KOPT-K1 (cell line): ENCODE results near the gene VKORC1.
"Not testable (repeated sequence)": the region's sequence is repeated elsewhere in the genome, so short reads cannot be mapped to it uniquely, and the experiment has no call there.

Experiments
- H3K27ac ChIP-seq: fragments of 200-600 bp; sonication (generic); 2 replicates; pipeline ENCODE4 v1.5.1; 2016; ENCODE audit warnings: antibody characterized with exemption, mild to moderate bottlenecking, low read depth, low read length; ENCODE audit not compliant: poor library complexity, severe bottlenecking
- H3K36me3 ChIP-seq: fragments of 200-600 bp; sonication (generic); 2 replicates; pipeline ENCODE4 v1.5.1; 2017; ENCODE audit warnings: antibody characterized with exemption, mild to moderate bottlenecking, low read length, moderate library complexity; ENCODE audit not compliant: insufficient read depth
- H3K9me3 ChIP-seq: fragments of 200-600 bp; sonication (generic); 2 replicates; pipeline ENCODE4 v1.5.1; 2017; ENCODE audit warnings: antibody characterized with exemption, low read length, mild to moderate bottlenecking; ENCODE audit not compliant: insufficient read depth, poor library complexity, severe bottlenecking

Gene VKORC1

DNA sequence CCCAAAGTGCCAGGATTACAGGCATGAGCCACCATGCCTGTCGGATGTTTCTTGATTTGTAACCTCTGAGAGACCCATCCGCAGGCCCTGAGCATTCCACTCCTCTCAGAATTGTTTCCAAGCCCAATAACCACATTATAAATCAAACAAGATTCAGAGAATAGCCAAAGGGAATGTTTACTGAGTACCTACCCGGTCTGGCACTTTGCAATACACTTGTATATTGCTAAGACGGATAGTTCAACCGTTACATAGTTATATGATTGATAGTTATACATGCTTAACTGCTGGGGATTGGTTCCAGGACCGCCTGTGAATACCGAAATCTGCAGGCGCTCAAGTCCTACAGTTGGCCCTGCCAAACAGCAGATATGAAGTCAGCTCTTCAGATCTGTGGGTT, 19.9 kb upstream of the VKORC1 start:
- no peak overlapping the region for H3K27ac ChIP-seq
- H3K9me3 ChIP-seq = no peaks in the 10 kb centered on the region
- H3K36me3 ChIP-seq = peaks cover 51% of the 10 kb centered on the region

DNA sequence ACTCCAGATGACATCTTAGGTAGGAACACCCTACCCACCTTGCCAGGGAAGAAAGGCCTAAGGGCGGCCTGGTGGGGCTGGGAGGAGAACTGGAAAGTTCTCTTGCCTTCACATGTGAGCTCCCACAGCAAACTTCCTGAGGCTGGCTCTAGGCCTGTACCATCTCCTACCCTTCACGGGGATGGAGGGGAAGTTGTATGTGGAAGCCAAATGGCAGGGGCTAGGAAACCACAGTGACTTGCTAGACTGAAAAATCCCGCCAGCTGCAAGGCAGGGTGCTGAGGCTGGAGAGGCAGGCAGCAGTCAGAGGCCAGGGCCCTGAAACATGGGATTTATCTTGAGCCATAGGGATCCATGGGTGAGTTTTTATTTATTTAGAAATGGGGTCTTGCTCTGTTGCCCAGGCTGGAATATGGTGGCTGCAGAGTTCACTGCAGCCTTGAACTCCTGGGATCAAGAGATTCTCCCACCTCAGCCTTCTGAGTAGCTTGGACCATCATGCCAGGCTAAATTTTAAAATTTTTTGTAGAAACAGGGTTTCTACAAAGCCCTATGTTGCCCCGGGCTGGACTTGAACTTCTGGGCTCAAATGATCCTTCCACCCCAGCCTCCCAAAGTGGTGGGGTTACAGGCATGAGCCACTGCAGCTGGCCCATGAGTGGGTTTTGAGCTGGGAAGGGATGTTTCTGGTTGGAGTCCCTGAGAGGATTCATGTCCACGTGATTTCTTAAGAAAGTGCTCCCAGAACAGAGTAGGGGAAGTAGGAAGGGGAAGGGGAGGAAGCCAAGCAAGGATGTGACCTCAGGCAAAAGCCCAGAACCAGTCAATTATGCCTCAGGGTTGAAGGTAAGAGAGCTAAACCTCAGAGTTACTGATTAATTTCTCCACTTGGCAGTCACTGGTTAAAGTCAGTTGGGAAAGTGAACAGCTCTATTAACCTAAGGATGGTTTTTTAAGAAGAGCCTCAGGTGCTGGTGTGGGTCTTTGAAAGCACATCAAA, 18.8 kb upstream of the VKORC1 start:
- no peak overlapping the region for H3K27ac ChIP-seq
- no peaks in the 10 kb centered on the region for H3K9me3 ChIP-seq
- H3K36me3 ChIP-seq = peaks cover 41% of the 10 kb centered on the region

DNA sequence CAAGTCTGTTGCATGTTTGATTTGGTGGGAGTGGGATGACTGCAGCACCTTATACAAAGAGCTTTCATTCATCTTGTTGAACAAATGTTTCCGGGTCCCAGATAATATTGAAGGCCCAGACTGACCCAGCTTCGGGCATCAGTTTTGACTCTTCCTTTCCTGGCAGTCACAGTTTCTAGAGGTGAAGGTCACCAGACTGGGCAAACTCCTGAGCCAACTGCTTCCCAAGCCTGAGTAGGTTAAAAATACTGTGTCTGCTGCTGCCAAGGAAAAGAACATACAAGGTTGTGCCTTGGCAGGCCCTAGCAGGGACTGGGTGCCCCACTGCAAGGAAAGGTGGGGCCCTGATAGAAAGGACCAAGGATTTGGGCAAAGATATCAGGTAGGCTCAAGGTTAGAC, 18.1 kb upstream of the VKORC1 start:
- Histone ChIP-seq H3K36me3 (peaks cover 39% of the 10 kb centered on the region), H3K9me3 (no peaks in the 10 kb centered on the region), H3K27ac (no peak overlapping the region)

DNA sequence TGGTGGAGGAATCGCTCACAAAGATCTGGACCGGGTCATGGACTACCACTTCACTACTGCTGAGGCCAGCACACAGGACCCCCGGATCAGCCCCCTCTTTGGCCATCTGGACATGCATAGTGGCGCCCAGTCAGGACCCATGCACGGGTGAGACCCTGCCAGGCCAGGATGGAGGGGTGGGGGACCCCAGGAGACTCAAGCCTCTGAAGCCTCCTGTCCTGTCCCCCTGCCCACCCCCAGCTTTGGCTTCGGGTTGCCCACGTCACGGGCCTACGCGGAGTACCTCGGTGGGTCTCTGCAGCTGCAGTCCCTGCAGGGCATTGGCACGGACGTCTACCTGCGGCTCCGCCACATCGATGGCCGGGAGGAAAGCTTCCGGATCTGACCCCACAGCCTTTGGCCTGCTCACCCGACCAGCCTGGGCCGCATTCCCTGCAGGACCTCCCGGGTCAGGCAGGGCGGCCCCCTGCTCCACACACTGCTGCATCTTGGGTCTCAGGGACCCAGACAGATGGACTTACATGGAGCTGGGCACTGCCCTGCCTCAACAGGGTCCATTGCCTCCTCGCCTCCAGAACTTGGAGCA, 17.4 kb upstream of the VKORC1 start:
- no peak overlapping the region for H3K27ac ChIP-seq
- no peaks in the 10 kb centered on the region for H3K9me3 ChIP-seq
- H3K36me3 ChIP-seq = peaks cover 39% of the 10 kb centered on the region

DNA sequence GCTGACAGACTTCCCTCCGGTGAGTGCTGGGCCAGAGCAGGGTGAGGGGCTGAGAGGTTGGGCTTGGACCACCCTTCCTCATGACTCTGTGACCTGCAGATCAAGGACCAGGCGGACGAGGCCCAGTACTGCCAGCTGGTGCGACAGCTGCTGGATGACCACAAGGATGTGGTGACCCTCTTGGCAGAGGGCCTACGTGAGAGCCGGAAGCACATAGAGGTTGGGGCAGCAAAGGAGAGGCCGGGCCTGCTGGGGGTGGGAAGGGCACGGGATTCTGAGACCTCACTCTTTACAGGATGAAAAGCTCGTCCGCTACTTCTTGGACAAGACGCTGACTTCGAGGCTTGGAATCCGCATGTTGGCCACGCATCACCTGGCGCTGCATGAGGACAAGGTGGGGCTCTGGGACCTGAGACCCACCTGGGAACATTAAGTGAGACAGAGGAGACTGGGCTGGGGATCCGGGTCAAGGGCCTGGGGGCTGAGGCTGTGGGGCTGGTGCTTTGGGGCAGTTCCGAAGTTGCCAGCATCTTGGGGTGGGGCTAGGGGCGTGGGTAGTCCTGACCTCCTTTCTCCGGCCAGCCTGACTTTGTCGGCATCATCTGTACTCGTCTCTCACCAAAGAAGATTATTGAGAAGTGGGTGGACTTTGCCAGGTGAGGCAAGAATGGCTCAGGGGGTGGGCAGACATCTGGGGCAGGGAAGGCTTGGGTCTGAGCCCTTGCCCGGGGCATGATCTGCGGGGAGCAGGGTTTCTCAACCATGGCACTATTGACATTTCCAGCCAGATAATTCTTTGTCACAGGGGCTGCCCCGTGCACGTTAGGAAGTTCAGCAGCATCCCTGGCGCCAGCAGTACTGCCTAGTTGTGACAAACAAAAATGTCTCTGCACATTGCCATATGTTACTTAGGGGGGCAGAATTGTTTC, 15.8 kb upstream of the VKORC1 start:
- Histone ChIP-seq H3K36me3 (peaks cover 39% of the 10 kb centered on the region), H3K27ac (no peak overlapping the region), H3K9me3 (no peaks in the 10 kb centered on the region)

DNA sequence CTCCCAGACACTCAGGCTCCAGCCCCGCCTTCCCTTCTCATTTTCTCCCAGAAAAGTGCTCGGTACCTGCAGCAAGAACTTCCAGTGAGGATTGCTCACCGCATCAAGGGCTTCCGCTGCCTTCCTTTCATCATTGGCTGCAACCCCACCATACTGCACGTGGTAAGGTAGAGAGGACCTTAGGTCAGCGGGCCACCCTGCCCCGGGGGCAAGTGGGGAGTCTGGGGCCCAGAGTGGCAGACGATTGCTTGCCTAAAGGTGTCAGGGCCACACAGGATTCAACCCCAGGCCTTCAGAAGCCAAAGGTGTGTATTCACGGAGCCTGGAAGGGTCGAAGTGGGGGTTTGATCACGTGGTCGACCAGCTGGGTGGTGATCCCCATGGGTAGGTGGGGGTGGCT, 15.0 kb upstream of the VKORC1 start:
- no peak overlapping the region for H3K27ac ChIP-seq
- H3K36me3 ChIP-seq = peaks cover 39% of the 10 kb centered on the region
- no peaks in the 10 kb centered on the region for H3K9me3 ChIP-seq

DNA sequence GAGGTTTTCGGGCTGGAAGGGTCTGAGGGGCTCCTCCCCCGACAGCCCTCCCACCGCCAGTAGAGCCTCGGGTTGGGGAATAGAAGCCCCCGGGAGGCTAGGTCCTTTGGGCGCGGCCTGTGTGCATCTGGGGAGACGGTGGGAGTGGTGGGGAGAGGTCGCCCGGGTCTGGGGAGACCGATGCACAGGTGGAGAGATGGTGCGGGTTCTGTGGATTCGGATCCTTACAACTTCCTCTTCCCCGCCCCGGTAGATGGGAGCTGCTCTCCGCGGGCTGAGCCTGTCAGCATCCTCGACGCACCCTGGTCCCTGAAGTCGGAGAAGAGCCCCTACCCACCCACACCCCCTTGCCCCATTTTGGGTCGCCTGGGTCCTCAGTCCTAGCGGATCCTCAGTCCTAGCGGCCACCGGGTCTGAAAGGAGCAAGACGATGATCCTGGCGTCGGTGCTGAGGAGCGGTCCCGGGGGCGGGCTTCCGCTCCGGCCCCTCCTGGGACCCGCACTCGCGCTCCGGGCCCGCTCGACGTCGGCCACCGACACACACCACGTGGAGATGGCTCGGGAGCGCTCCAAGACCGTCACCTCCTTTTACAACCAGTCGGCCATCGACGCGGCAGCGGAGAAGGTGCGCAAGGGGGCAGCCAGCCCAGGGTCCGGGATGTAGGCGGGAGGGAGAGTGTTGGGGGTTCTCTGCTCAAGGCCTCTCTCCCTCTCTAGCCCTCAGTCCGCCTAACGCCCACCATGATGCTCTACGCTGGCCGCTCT, 14.4 kb upstream of the VKORC1 start:
- Histone ChIP-seq H3K9me3 (no peaks in the 10 kb centered on the region), H3K36me3 (peaks cover 39% of the 10 kb centered on the region), H3K27ac (peak overlapping the region; percentile 69)

DNA sequence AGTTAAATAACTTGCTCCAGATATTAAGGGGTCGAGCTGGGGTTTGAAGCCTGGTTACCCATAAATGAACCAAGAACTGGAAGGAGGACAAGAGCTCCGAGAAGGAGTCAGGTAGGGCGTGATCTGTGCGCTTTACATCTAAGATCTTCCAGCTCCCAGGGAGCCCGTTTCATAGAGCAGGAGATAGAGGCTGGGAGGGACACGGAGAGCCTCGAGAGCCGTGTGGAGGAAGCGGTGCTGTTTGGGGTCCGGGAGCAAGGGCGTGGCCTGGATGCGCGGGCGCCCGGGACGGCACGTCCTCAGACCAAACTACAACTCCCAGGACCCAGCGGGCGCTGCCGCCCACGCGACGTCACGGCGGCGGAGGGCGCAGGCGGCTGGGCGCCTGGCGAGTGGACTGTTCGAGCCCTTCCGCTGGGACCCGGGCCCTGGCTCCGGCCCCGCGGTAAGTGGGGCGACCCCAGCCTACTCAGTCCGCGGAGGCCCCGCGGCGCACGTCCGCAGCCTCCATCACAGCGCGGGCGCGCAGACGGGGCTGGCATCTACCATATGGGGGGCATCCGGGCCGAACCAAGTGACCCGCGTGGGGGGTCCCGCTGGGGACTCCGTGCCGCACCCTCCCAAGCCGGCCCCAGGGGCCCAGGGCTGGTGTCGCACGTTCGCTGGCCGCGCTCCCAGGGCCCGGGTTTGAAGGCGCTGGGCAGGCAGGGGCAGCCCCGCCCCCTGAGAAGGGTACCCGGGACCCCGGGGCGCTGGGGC, 13.6 kb upstream of the VKORC1 start, which contains the start of gene BCKDK:
Gene BCKDK (plus strand): TSS at position 352 of the 759 bp plus-strand sequence. CDS start 838 bp downstream, outside the sequence.
- no peaks in the 10 kb centered on the region for H3K9me3 ChIP-seq
- H3K36me3 ChIP-seq = peaks cover 38% of the 10 kb centered on the region
- H3K27ac ChIP-seq = peak within 1 kb of the TSS; percentile 69

DNA sequence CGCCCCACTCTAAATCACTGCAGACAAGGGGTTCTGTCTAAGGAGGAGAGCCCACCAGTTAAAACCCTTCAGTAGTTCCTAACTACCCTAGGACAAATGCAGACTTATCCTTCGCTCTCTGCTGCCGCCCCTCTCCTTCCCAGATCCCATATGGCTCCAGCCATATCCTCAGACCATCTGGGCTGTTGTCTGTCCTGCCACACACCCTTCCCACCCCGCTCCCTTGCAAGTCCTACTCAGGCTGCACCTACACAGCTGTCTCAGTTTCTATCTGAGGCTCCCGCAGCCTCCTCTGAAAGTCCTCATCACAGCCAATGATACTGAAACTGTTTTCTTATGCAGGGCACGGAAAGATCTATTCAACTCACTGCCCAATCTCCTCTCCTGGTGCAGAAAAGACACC, 12.9 kb upstream of the VKORC1 start:
- peak overlapping the region; percentile 69 for H3K27ac ChIP-seq
- no peaks in the 10 kb centered on the region for H3K9me3 ChIP-seq
- H3K36me3 ChIP-seq = peaks cover 31% of the 10 kb centered on the region

DNA sequence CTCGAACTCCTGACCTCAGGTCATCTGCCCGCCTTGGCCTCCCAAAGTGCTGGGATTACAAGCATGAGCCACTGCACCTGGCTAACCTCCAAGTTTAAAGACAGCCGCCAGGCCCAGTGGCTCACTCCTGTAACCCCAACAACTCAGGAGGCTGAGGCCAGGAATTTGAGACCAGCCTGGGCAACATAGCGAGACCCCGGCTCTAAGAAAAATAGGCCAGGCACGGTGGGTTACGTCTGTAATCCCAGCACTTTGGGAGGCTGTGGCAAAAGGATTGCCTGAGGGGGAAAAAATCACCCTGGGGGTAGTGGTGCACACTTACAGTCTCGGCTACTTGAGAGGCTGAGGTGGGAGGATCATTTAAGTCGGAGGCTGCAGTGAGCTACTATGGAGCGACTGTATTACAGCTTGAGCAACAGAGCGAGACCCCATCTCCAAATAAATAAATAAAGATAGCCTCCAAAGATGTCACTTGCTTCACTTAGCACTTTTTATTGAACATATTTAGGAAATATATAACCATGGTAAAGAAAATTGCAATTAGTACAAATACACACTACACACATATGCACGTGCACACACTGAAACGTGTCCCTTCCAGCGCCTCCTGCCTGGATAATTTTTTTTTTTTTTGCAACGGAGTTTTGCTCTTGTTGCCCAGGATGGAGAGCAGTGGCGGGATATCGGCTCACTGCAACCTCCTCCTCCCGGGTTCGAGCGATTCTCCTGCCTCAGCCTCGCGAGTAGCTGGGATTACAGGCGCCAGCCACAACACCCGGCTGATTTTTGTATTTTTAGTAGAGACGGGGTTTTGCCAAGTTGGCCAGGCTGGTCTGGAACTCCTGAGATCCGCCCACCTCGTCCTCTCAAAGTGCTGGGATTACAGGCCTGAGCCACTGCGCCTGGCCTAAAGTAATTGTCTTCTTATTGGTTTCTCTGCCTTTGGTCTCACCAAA, 12.2 kb upstream of the VKORC1 start:
- Histone ChIP-seq H3K9me3 (no peaks in the 10 kb centered on the region), H3K36me3 (peaks cover 24% of the 10 kb centered on the region), H3K27ac (no peak overlapping the region)

DNA sequence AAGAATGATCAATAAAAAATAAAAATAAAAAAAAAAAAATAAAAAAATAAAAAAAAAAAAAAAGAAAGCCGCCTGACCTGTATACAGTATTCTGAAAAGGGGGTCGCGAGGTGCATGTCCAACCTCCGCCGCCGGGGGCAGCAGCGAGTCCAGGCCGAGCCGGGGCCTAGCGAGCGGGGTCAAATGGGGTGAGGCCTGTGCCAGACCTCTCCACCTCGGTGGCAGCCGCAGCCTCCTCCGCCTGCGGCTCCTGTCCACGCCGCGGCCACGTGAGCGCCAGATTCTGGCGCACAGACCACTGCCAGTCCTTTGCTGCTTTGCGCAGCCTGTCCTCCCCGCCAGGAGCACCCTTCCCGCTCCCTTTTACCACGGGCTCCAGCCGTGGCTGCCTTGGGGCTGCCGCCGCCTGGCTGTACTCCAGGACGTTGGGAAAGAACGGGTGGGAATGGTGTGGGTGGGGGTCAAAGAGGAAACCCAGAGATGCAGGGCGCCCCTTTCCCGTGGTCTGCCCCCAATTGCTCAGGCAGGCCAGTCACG, 11.1 kb upstream of the VKORC1 start:
- H3K36me3 ChIP-seq = peaks cover 13% of the 10 kb centered on the region
- peak overlapping the region; percentile 79 for H3K27ac ChIP-seq
- H3K9me3 ChIP-seq = no peaks in the 10 kb centered on the region

DNA sequence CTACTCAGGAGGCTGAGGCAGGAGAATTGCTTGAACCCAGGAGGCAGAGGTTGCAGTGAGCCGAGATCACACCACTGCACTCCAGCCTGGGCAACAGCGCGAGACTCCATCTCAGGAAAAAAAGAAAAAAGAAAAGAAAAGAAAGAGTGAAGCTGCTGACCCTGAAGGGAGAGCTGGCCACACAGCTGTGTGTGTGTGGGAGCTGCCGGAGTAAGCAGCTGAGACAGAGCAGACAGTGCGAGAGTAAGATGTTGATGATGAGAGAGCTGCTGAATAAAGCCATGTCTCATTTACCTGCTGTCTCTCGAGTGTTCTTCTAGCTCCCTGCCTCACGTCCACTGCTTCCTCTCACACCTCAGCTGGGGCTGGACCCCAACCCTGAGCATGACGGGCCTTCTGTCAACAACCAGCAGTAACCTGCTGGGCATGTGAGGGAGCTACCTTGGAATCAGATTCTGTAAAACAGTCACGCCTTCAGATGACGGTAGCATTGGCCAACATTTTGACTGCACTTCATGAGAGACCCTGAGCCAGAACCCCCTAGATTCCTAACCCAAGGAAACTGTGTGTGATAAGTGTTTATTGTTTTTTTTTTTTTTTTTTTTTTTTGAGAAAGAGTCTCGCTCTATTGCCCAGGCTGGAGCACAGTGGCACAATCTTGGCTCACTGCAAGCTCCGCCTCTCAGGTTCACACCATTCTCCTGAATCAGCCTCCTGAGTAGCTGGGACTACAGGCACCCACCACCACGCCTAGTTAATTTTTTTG, 6.5 kb upstream of the VKORC1 start:
- H3K9me3 ChIP-seq, H3K27ac ChIP-seq, H3K36me3 ChIP-seq: not testable (repeated sequence)
